ENCODE measurements around the gene LIMK1.
"Not testable (repeated sequence)": the region's sequence is repeated elsewhere in the genome, so short reads cannot be mapped to it uniquely, and the experiment has no call there.

Gene LIMK1

DNA sequence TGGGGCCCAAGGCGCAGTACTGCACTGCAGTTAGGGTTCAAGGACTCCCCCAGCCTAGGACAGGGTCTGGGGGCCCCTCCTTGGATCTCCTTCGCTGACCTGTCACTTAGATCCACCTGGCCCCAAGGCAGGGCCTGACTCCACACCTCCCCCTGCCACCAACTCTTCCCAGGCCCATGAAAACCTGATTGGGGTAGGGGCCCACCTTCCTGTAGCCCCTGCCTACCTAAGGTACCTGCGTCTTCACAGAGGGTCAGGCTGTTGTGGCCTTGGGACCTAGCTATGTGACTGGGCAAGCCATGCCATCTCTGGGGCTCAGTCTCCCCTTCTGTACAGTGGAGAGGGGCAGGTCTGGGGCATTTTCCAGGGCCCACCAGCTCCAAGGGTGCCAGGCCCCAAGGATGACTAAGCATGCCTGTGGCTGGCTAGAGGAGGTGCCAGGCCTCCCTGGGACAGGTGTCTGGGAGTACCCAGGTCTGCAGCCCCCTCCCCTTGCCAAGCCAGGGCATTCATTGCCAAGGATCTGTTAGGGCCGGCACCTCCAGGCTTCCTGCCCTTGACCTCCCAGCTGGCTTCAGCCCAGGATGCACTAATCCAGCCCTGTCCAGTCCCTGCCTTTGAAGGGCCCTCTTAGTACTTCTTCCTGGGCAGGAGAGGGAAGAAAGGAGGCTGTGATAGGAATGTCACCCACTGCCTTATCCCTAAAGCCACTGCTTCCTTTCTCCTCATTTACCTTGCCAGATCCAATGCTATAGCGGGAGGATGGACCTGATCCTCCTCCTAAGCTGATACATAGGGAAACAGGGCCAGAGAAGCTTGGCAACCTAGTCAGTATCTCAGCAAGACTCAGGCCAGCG is 1.3 kb downstream of the LIMK1 start:
- no peak for DNase-seq

DNA sequence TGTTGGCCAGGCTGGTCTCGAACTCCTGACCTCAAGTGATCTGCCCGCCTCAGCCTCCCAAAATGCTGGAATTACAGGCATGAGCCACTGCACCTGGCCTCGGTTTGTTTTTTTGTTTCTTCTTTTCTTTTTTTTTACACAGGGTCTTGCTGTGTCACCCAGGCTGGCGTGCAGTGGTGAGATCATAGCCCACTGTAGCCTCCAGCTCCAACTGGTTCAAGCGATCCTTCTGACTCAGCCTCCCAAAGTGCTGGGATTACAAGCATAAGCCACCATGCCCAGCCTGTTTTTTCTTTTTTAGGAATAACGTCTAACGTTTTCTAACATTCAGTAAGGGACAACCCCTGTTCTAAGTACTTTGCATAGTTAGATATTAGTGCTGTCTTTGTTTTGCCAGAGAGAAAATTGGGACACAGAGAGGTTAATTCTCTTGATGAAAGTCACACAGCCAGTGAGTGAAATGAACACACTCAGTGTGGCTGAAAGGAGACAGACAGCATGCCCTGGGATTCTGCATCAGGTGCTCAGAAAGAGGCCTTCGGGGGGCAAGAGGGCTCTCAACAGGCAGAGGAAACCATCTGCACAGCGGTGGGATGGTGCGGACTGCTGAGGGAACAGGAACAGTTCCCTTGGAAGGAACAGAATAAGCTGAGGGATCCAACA is 4.3 kb downstream of the LIMK1 start:
- DNase-seq = no peak

DNA sequence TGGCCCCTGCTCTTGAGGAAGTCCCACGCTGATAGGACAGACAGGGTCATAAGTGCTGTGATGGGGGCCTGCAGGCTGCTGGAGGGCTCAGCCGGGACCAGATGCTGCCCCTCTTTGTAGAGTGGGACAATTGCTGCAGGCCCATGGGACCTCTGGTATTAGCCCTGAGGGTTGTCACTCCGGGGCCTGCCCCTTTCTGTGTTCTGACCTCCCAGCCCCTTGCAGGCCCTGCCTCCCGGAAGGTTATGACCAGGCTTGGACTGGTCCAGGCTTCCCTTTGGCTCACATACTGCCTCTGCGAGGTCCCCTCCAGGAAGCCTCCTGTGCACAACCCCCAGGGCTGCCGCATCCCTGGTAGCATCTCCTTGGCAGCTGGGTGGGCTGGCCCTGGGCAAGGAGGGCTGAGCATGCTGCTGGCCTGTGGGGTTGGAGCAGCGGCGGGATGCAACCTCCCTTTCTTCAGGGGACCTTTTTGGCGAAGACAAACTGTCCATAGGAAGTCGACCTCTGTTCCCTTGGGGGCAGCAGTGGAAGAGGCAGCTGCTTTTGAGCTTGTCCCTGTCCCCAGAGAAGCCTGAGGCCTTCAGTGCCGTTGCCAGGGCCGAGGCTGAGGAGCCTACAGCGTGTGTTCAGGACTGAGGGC is 8.8 kb downstream of the LIMK1 start:
- DNase-seq = no peak

DNA sequence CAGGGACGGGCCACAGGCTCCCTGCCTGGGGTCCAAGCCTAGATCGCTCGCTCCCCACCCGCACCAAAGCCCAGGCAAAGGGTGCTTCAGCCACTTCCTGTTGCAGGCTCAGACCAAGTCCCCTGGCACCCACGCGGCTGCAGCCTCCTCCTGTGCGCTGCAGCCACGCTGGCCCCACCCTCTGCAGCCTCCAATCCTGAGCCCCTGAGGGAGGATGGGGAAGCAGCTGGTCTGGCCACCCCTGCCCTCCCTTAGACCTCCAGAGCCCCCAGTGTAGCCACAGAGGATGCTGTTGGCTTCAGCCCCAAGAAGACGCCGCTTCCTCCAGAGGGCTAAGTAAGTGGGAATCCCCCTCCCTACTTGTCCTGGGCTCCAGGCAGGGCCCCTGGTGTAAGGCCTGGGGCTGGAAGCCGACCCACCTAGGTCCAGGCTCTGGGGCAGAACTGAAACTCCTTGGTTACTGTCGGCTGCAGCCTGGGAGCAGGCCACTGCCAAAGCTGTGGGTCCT is 9.4 kb downstream of the LIMK1 start:
- DNase-seq = no peak

DNA sequence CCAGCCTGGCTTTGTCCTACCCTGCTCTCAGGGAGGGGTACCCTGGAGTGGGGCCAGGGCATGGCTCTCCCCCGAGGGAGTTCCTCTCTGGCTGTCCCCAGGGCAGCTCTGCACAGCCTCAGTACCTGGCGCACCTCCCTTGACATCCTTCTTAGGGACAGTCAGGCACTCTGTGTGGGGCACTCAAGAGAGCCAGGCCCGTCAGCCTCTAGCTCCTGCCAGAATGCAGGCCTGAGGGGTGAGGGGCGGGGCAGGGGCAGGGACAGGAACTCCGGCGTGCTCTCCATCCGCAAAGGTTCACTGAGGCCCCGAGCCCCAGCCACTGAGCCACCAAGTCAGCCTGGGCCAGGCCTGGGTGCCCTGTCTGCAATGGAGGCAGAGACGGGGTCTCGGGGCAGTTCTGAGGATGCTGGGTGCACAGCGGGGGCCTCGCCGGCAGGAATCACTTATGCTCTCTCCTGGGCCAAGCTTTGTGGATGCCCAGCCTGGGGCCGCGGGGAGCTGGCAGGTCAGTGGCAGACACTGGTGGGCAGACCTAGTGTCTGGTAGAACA is 10.1 kb downstream of the LIMK1 start:
- no peak for DNase-seq

DNA sequence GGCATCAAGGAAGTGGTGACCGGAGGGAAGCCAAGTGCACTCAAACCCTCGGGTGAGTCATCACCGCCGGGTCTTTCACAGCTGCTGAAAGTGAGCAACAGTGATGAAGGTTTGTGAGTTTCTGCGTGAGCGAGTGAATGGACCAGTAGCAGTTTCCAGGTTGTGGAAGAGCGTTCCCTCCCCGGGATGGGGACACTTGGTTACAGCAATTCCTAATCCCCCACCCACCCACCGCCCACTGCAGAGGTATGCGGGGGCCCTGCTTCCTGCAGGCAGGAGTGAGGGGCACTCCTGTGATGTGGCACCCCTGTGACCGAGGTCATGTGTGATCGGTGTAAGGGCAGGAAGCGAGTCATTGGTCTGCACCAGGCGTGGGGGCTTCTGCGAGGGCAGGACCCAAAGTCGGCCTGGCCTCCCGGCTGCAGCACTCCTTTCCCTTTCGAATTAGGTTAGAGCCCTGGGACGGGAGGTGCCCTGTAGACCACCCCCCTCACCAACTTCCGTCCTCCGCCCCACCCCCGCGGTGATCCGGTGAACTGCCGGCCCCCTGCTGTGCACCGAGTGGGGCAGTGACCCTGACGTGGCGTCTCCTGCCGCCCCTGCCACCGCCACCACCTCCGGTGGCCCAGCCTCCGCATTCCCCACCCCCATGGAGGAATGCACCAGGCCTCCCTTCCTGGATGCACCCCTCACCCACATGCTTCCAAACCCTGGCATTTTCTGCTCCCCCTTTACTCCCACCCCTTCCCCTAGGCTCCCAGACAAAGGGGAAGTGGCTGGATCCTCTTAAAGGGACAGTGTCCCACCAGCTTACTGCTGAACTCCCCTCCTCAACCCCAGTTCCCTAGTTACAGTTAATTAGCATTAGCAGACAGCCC is 10.9 kb downstream of the LIMK1 start:
- DNase-seq = peak; percentile 38 to 51 (median 44)

DNA sequence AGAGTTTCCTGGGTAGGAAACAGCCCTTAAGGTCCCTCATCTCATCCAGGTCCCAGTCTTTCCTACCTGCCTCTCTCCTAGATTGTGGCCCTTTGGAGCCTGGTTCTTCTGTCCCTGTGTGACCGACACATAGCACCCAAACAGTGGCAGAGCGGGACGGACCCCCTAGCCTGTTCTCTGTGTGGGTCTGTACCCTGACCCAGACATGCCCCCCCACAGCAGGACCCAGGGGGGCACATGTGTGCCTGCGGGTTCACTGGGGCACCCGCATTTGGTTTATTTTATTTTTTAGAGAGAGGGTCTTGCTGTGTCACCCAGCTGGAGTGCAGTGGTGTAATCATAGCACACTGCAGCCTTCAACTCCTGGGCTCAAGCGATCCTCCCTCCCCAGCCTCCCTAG is 11.5 kb downstream of the LIMK1 start:
- no peak for DNase-seq

DNA sequence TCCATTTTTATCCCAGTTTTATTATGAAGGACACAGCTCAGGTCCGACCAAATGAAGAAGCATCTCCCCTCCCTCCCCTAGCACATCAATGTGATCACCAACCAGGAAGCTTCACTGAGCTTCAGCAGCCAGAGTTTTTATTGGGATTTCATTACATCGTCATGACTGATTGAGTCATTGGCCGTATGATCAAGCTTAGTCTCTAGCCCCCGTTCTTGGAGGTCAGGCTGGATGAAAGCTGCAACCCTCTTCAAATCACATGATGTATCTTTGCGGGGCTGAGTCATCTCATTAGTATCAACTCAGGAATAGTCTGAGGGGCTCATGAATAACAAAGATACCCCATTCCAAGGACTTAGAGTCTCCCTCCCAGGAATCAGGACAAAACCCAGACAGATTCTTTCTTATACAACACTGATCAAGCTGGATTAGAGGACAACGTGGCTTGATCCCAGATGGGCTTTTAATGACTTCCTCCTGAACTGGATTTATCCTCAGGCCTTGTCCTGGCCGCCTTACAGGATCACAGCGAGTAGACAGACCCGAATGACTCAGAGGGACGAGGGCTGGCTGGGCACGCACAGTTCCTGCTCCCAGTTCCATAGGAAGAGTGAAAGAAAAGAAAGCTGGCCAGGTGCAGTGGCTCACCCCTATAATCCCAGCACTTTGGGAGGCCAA is 14.5 kb downstream of the LIMK1 start:
- no peak for DNase-seq

DNA sequence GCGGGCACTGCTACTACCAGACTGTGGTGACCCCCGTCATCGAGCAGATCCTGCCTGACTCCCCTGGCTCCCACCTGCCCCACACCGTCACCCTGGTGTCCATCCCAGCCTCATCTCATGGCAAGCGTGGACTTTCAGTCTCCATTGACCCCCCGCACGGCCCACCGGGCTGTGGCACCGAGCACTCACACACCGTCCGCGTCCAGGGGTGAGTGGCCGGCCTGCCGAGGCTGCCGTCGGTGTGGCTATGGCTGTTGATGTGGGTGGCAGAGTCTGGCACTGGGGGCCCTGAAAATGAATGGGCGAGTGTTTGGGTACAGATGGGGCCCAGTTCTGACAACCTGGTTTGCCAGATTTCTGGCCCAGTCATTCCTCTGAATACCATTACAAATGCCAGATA is 15.4 kb downstream of the LIMK1 start:
- DNase-seq = no peak

DNA sequence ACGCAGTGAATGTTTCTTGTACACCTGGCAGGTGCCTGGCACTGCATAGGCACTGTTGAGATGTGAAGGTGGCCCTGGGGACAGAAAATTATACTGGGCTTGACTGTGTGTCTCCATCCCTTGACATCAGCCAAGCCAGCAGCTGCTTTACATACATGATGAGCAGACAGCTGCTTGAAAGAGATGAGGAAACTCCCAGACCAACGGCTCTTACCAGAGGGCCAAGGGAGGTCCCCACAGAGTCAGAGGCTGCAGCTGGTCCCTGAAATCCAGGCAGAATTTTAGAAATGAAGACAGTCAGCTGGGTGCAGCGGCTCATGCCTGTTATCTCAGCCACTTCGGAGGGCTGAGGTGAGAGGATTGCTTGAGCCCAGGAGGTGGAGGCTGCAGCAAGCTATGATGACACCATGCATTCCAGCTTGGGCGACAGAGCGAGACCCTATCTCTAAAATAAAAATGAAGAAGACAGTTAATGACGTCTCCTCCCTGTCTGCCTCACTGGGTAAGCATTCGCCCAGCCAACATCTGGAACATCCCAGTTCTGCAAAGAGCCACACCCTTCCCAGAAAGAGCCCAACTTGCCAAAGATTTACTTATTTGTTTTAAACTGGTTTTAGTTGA is 17.6 kb downstream of the LIMK1 start:
- no peak for DNase-seq

DNA sequence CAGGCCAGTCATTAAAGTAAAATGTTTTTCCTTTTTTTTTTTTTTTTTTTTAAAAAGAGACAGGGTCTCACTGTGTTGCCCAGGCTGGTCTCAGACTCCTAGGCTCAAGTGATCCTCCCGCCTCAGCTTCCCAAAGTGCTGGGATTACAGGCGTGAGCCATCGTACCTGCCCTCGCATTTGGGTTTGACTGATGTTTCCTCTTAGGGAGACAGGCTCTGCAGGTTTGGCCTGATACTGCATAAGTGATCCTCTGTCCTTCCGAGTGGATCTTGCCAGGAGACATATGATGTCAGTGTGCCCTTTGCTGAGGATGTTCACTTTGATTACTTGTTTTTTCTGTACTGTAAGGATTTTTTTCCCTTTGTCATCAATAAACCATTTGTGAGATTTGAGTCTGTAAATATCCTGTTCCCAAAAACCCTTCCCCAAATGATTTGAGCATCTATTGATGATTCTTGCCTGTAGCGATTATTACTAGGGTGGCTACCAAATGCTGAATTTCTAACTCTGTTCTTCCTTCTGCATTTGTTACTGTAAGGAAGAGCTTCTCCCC is 19.7 kb downstream of the LIMK1 start:
- DNase-seq = no peak

DNA sequence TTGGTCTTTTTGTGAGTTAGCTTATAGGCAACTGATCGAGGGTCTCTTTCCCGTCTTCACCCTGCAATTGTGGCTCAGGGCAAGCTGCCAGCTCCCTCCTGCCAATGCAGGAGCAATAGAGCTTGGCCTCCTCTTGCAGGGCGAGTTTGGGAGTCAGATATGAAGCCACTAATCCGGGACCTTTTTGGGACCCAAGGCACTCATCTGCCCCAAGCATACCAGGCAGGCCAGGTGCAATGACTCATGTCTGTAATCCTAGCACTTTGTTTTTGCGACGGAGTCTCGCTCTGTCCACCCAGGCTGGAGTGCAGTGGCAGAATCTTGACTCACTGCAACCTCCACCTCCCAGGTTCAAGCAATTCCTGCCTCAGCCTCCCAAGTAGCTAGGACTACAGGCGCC is 21.1 kb downstream of the LIMK1 start:
- no peak for DNase-seq

DNA sequence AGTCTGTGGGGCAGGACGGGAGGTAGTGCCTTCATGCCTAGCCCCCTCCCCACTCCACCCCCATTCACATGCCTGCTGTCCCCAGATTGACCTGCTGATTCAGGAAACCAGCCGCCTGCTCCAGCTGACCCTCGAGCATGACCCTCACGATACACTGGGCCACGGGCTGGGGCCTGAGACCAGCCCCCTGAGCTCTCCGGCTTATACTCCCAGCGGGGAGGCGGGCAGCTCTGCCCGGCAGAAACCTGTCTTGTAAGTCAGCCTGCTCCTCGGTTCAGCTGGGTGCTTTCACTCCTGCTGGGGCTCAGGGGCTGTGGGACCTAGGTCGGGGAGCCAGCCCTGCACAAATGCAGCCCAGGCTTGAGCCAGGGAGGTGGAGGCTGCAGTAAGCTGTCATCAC is 22.4 kb downstream of the LIMK1 start:
- no peak for DNase-seq

DNA sequence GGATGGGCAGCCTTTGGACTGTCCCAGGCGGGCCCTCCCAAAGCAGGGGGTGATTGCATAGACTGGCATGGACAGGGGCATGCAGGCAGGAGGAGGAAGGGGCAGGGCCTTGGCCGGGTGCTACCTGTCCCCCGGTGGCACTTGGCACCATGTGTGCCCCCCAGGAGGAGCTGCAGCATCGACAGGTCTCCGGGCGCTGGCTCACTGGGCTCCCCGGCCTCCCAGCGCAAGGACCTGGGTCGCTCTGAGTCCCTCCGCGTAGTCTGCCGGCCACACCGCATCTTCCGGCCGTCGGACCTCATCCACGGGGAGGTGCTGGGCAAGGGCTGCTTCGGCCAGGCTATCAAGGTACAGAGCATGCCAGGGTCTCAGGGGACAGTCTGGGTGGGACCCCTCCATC is 23.2 kb downstream of the LIMK1 start:
- no peak for DNase-seq

DNA sequence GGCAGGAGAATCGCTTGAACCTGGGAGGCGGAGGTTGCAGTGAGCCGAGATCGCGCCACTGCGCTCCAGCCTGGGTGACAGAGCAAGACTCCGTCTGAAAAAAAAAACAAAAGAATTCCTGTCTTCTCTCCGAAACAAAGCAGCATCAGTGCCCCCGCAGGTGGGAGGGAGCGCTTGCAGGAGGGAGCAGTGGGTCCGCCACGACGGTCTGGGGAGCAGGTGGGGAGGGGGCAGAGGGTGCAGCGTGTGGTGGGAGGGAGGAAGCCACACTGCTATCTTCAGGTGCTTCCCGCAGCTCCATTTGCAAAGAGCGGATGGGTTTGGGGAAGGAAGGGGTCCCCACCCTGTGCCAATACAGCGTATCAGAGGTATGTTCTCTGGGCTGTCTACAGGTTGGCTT is 31.7 kb downstream of the LIMK1 start:
- DNase-seq = no peak

DNA sequence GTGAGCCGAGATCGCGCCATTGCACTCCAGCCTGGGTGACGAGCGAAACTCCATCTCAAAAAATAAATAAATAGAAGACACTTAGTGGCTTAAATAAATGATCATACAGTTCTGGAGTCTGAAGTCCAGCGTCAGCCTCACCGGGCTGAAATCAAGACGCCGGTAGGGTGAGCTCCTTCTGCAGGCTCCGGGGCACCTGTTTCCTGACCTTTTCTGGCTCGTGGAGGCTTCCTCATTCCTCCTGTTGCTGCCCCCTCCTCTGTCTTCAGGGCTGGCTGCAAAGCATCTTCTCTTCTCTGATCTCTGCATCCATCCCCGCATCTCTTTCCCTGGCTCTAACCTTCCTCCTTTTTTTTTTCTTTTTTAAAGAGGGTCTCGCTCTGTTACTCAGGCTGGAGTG is 32.8 kb downstream of the LIMK1 start:
- no peak for DNase-seq

DNA sequence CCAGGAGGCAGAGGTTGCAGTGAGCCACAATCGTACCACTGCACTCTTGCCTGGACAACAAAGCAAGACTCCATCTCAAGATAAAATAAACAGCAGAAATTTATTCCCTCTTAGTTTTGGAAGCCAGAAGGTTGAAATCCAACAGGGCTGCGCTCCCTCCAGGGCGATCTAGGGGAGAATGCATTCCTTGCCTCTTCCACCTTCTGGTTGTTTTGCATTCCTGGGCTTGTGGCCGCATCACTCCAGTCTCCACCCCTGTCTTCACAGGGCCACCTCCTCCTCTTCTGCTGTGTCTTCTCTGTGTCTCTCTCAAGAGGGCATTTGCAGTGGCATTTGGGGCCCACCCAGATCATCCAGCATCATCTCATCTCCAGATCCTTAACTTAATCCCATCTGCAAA is 36.2 kb downstream of the LIMK1 start:
- DNase-seq = no peak

DNA sequence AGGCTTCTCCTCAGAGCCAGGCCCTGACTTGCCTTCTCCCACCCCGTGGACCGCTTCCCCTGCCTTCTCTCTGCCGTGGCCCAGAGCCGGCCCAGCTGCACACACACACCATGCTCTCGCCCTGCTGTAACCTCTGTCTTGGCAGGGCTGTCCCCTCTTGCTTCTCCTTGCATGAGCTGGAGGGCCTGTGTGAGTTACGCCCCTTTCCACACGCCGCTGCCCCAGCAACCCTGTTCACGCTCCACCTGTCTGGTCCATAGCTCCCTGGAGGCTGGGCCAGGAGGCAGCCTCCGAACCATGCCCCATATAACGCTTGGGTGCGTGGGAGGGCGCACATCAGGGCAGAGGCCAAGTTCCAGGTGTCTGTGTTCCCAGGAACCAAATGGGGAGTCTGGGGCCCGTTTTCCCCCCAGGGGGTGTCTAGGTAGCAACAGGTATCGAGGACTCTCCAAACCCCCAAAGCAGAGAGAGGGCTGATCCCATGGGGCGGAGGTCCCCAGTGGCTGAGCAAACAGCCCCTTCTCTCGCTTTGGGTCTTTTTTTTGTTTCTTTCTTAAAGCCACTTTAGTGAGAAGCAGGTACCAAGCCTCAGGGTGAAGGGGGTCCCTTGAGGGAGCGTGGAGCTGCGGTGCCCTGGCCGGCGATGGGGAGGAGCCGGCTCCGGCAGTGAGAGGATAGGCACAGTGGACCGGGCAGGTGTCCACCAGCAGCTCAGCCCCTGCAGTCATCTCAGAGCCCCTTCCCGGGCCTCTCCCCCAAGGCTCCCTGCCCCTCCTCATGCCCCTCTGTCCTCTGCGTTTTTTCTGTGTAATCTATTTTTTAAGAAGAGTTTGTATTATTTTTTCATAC is 38.0 kb downstream of the LIMK1 start:
- no peak for DNase-seq

DNA sequence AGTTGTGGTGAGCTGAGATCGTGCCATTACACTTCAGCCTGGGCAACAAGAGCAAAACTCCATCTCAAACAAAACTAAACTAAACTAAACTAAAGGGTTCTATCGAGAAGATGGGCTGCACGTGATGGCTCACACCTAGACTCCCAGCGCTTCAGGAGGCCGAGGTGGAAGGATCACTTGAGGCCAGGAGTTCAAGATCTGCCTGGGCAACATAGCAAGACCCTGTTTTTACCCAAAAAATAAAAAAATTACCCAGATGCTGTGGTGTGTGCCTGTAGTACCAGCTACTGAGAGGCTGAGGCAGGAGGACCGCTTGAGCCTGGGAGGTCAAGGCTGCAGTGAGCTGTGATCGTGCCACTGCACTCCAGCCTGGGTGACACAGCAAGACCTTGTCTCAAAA is 40.3 kb downstream of the LIMK1 start:
- not testable (repeated sequence) for DNase-seq

DNA sequence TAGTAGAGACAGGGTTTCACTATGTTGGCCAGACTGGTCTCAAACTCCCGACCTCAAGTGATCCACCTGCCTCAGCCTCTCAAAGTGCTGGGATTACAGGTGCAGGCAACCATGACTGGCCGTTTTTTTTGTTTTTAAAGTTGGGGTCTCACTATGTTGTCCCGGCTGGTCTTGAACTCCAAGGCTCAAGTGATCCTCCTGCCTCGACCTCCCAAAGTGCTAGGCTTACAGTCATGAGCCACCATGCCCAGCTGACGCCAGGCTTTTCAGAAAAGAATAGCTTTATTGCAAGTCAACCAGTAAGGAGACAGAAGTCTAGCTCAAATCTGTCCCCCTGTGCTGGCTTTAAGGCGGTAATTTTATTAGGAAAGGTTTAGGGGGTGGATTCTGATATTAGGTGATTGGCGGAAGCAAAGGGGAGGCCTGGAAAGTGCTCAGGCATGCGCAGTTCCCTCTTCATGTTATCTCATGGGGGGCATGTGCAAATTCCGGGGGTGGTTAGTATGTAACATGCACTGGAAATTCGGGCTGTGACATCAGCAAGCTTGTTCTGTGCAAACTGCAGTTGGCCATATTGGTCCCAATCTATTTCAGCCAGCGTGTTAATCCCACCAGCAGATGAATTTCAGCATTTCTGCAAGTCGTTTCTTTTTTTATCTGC is 42.7 kb downstream of the LIMK1 start:
- DNase-seq = no peak

Measured in activated CD4-positive, CD25-positive, alpha-beta regulatory T cell (primary cell).